Measurements from ENCODE around the gene LIPK.
A peak's percentile ranks its signal among the peaks of the same experiment; 100 is the strongest.

Gene LIPK

DNA sequence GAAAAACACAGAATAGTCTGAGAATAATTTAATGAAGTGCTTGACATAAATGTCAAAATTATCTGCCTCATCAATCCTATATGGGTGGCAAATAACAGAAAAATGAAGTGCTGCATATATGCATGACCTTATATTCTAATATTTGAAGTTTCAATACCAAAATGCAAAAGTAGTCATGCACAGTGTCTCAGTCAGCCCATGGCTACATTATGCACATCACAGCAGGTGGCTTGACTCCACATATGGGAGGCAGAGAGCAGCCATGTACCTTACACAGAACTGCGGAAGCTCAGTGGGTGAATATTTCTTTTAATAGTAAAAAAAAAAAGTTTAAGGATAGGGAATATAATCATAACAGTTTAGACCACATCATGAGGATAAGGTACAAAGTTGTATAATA lies 36.4 kb downstream of the LIPK start:
- TF ChIP-seq, protein P1, sequence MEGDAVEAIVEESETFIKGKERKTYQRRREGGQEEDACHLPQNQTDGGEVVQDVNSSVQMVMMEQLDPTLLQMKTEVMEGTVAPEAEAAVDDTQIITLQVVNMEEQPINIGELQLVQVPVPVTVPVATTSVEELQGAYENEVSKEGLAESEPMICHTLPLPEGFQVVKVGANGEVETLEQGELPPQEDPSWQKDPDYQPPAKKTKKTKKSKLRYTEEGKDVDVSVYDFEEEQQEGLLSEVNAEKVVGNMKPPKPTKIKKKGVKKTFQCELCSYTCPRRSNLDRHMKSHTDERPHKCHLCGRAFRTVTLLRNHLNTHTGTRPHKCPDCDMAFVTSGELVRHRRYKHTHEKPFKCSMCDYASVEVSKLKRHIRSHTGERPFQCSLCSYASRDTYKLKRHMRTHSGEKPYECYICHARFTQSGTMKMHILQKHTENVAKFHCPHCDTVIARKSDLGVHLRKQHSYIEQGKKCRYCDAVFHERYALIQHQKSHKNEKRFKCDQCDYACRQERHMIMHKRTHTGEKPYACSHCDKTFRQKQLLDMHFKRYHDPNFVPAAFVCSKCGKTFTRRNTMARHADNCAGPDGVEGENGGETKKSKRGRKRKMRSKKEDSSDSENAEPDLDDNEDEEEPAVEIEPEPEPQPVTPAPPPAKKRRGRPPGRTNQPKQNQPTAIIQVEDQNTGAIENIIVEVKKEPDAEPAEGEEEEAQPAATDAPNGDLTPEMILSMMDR (conservative IDR thresholded peaks at IDR 0.05; ENCODE audit: low read length): no peak
- H3K4me3 ChIP-seq (ENCODE audit: low read length): no peak overlapping the region
- DNase-seq (ENCODE audit: low read depth): no peak

DNA sequence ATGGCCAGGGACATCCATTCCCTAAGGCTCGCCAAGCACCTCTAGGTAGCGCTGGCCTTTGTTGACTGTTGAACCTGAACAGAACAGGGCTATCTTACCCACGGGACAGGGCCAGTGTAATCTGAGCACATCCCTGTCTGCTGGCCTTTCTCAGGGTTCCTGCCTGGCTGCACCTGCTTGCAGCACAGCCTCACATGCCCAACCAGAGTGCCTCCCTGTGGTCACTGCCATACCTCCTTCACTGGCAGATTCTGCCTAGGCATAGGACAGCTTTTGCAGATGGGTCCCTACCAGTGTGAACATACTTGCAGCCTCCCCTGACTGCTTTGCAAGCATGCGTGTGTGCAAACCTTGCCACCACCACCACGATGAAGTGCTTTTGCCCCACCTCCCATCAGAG lies 38.0 kb downstream of the LIPK start:
- H3K4me3 ChIP-seq (ENCODE audit: low read length): no peak overlapping the region
- TF ChIP-seq, protein P1 (conservative IDR thresholded peaks at IDR 0.05; ENCODE audit: low read length): no peak
- no peak for DNase-seq (ENCODE audit: low read depth)

DNA sequence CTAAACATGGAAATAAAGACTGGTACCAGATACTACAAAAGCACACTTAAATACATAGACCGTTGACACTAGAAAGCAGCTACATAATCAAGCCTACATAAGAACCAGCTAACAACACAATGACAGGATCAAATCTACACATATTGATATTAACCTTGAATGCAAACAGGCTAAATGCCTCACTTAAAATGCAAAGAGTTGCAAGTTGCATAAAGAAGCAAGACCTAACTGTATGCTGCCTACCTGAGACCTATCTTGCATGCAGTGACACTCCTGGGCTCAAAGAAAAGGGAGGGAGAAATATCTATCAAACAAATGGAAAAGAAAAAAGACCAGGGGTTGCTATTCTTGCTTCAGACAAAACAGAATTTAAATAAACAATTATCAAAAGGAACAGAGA lies 39.6 kb downstream of the LIPK start:
- H3K4me3 ChIP-seq (ENCODE audit: low read length): no peak overlapping the region
- TF ChIP-seq, protein P1 (conservative IDR thresholded peaks at IDR 0.05; ENCODE audit: low read length): no peak
- DNase-seq (ENCODE audit: low read depth): no peak

DNA sequence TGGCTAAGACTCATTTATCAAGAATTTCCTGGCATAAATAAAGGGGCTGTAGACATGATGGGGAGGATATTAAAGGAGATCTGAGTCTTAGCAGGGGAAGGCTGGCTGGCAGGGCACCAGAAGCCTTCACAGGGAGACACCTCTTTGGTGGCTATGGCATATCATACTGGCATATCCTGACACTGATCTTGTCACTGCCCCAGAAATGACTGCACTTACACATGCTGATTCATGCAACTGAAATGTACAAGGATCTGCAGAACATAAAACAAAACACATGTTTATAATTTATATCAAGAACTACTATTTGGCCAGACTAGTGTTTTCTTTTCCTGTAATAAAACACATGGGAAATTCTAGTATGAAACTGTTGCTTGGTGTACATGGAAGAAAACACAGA lies 48.2 kb downstream of the LIPK start:
- TF ChIP-seq, protein P1 (conservative IDR thresholded peaks at IDR 0.05; ENCODE audit: low read length): no peak
- no peak overlapping the region for H3K4me3 ChIP-seq (ENCODE audit: low read length)
- DNase-seq (ENCODE audit: low read depth): peak; percentile 85

DNA sequence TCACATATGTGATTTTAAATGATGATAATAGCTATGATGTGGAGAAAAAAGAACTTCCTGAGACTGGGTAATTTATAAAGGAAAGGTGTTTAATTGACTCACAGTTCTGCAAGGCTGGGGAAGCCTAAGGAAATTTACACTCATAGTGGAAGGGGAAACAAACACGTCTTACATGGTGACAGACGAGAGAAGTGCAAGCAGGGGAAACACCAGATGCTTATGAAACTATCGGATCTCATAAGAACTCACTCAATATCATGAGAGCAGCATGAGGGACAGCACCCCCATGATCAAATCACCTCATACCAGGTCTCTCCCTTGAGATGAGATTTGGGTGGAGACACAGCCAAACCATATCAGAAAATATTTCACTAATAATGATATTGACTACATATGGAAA lies 49.7 kb downstream of the LIPK start:
- TF ChIP-seq, protein P1 (conservative IDR thresholded peaks at IDR 0.05; ENCODE audit: low read length): no peak
- H3K4me3 ChIP-seq (ENCODE audit: low read length): no peak overlapping the region
- no peak for DNase-seq (ENCODE audit: low read depth)

DNA sequence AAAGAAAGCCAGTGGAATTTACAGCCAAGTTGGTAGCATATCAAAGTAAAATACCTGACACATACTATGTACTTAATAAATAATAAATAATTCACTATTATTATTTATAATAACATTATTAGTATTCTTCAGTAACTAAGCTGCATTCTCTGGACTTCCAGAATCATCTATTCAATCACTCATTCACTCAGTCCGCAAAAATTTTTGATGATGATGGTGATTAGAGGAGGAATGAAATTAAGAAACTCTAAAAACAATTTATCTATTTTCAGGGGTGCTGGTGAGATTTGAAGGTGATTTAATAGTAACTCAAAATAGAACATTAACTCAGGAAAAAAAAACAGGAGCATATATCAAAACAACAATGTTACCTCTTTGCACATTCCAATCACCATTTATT lies 50.6 kb downstream of the LIPK start:
- TF ChIP-seq, protein P1 (conservative IDR thresholded peaks at IDR 0.05; ENCODE audit: low read length): no peak
- no peak for DNase-seq (ENCODE audit: low read depth)
- H3K4me3 ChIP-seq (ENCODE audit: low read length): no peak overlapping the region

DNA sequence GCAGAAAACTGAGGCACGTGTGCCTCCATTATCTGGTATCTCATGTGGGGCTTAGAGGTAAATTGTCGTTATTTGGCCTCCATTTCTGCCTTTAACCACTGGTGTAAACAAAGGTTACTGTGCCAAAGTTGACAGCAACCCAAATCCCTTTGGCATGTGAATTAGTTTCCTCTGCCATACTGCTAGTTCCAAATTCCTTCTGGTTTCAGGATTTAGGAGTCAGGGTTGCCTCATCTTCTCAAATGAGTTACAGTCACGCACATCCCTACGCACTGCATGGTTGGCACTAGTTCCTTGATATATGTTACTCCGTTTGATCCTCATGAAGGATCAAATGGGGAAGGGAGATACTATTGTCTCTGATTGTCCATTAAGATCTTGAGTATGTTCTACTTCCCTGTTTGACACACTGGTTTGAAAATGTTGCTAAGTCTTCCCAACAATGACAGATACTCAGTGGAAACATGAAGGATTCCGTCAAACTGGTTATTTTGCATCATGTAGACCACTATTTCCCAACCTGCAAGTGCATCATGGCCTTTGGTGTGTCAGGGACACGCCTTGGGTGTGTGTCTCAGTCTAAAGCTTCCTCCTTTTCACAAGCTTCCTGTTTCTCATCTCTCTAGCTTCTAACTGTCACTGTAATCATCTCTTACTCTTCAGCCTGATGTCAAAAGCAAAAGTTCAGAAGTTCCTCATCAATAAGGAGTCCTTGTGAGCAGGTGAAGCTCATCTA lies 53.5 kb downstream of the LIPK start, which contains the start of gene LIPN:
TSS of gene LIPN (plus strand) at position 655 of the 736 bp plus-strand sequence. CDS start 1,386 bp downstream, outside the sequence.
- TF ChIP-seq, protein P1 (conservative IDR thresholded peaks at IDR 0.05; ENCODE audit: low read length): no peak
- peak; percentile 18 for DNase-seq (ENCODE audit: low read depth)
- no peak within 1 kb of the TSS for H3K4me3 ChIP-seq (ENCODE audit: low read length)

Data from AG10803 (cell line).